GM12892 (cell line): Measurements from ENCODE around the gene SLCO2B1.

Experiments
- POLR2A ChIP-seq: IDR thresholded peaks from 2 replicates; pipeline ENCODE4 v1.6.1; 2011; ENCODE audit warnings: low read depth, low read length, control low read depth
- POLR2AphosphoS5 ChIP-seq: IDR thresholded peaks from 2 replicates; pipeline ENCODE4 v1.6.1; 2011; ENCODE audit warnings: low read depth, low read length, control low read depth

GRCh38 chr11:75170516-75171201, 19.8 kb downstream of the SLCO2B1 start:
- TF ChIP-seq POLR2A (no peak), POLR2AphosphoS5 (no peak)
